Measurements from ENCODE around the gene PTPRN.
"Not testable (repeated sequence)": the region's sequence is repeated elsewhere in the genome, so short reads cannot be mapped to it uniquely, and the experiment has no call there.

Gene PTPRN

DNA sequence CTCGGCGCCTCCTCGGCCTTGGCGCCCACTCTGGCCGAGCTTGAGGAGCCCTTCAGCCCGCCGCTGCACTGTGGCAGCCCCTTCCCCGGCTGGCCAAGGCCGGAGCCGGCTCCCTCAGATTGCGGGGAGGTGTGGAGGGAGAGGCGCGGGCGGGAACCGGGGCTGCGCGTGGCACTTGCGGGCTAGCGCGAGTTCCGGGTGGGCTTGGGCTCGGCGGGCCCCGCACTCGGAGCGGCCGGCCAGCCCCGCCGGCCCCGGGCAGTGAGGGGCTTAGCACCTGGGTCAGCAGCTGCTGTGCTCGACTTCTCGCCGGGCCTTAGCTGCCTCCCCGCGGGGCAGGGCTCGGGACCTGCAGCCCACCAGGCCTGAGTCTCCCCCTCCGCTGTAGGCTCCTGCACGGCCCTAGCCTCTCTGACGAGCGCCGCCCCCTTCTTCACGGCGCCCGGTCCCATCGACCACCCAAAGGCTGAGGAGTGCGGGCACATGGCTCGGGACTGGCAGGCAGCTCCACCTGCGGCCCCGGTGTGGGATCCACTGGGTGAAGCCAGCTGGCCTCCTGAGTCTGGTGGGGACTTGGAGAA, 3.6 kb upstream of the PTPRN start:
- not testable (repeated sequence) for H3K4me3 ChIP-seq (ENCODE audit: low read depth in 1 of 5, low read length in 5 of 5); H3K4me1 ChIP-seq (ENCODE audit: control insufficient read depth in 5 of 5, insufficient read depth in 5 of 5, low read length in 5 of 5); H3K9ac ChIP-seq (ENCODE audit: low read length in 5 of 5); H3K27ac ChIP-seq (ENCODE audit: low read depth, low read length); H3K9me3 ChIP-seq (ENCODE audit: control insufficient read depth in 5 of 5, low read length in 5 of 5); H3K36me3 ChIP-seq (ENCODE audit: control insufficient read depth in 5 of 5, insufficient read depth in 5 of 5, low read length in 5 of 5)
- peaks cover 0 to 22% (median 20%) of the 10 kb centered on the region in 5 donors for H3K27me3 ChIP-seq (ENCODE audit: control insufficient read depth in 5 of 5, insufficient read depth in 4 of 5, low read length in 5 of 5)

DNA sequence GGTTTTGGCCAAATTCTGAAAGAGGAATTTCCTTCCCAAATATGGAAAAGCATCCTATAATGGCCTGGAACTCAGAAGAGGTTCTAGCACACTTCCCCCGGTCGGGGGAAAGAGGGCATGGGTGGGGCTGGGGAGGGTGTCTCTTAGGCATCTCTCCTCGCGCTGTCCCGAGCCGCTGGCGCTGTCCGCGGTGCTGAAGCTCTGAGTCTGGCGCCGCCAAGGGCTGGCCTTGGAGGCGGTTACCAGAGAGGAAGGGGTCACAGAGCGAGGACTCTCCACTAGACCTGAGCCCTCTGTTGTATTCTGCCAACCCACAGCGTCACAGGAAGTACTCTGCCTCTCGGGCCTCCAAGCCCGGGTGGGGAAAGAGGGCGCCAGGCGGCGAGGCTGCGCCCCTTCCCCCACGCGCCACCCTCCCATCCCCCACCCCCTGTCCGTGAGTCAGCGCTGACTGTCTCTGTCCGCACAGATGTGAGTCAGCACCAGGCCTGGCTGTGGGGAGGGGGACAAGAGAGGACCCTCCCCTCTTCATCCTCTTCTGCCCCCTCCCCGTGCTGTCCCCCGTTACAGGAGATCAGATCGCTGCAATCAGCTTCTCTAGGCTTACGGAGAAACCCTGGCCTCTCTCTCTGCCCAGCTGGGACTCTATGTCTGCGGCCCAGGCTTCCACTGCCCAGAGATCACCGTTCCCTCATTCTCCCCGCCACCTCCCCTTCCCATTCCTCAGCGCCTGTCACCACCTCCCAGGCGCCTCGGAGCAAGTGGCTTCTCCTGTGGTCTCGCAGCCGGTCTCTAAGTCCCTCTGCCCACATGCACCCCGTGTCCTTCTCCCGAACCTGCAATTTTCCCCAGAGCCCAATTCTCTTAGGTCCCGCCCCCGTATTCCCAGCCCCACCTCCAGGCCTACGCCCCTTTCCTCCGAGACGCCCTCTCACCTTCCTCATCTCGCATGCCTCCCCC, 779 bp downstream of the PTPRN start:
- Histone ChIP-seq H3K9ac (ENCODE audit: low read length in 5 of 5) (no peak overlapping the region), H3K27ac (ENCODE audit: low read depth, low read length) (no peak overlapping the region), H3K9me3 (ENCODE audit: control insufficient read depth in 5 of 5, low read length in 5 of 5) (no peaks in the 10 kb centered on the region), H3K27me3 (ENCODE audit: control insufficient read depth in 5 of 5, insufficient read depth in 4 of 5, low read length in 5 of 5) (peaks cover 0 to 29% (median 21%) of the 10 kb centered on the region in 5 donors), H3K4me3 (ENCODE audit: low read depth in 1 of 5, low read length in 5 of 5) (no peak overlapping the region), H3K36me3 (ENCODE audit: control insufficient read depth in 5 of 5, insufficient read depth in 5 of 5, low read length in 5 of 5) (no peaks in the 10 kb centered on the region), H3K4me1 (ENCODE audit: control insufficient read depth in 5 of 5, insufficient read depth in 5 of 5, low read length in 5 of 5) (peaks cover 0 to 5% (median 0%) of the 10 kb centered on the region in 5 donors)

DNA sequence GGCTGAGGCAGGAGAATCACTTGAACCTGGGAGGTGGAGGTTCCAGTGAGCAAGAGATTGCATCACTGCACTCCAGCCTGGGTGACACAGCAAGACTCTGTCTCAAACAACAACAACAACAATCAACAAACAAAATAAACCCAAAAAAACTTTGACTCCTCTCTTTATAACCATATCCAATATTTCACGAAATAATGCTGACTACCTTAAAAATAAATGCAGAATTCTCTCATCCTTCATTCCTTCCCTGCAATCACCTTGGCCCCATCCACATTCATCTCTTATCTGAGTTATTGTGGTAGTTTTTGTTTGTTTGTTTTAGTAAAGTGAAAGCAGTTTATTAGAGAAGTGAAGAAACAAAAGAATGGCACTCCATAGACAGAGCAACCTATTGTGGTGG, 3.2 kb downstream of the PTPRN start:
- Histone ChIP-seq H3K4me1 (ENCODE audit: control insufficient read depth in 5 of 5, insufficient read depth in 5 of 5, low read length in 5 of 5) (peaks cover 0 to 5% (median 0%) of the 10 kb centered on the region in 5 donors), H3K27me3 (ENCODE audit: control insufficient read depth in 5 of 5, insufficient read depth in 4 of 5, low read length in 5 of 5) (peaks cover 0 to 39% (median 34%) of the 10 kb centered on the region in 5 donors), H3K36me3 (ENCODE audit: control insufficient read depth in 5 of 5, insufficient read depth in 5 of 5, low read length in 5 of 5) (no peaks in the 10 kb centered on the region), H3K4me3 (ENCODE audit: low read depth in 1 of 5, low read length in 5 of 5) (no peak overlapping the region), H3K9me3 (ENCODE audit: control insufficient read depth in 5 of 5, low read length in 5 of 5) (no peaks in the 10 kb centered on the region), H3K27ac (ENCODE audit: low read depth, low read length) (no peak overlapping the region), H3K9ac (ENCODE audit: low read length in 5 of 5) (no peak overlapping the region)

DNA sequence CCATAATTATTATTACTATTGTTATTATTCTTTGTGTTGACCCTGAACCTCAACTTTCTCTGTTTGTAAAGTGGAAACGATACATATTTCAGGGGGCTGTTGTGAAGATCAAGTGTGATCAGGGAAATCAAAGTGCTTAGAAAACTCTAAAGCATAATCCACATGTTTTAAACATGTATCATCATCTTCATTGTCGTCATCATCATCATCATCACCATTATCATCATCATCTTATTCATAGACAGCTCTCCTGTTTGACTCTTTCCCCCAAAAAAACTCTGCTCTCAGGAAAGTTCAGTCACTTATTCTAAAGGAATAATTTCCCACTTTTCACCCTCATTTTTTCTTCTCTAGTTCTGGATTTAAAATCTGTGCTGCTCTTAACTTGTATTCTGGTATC, 5.0 kb downstream of the PTPRN start:
- H3K9ac ChIP-seq (ENCODE audit: low read length in 5 of 5), result no peak overlapping the region
- no peak overlapping the region for H3K27ac ChIP-seq (ENCODE audit: low read depth, low read length)
- H3K27me3 ChIP-seq (ENCODE audit: control insufficient read depth in 5 of 5, insufficient read depth in 4 of 5, low read length in 5 of 5), result peaks cover 0 to 38% (median 31%) of the 10 kb centered on the region in 5 donors
- H3K4me1 ChIP-seq (ENCODE audit: control insufficient read depth in 5 of 5, insufficient read depth in 5 of 5, low read length in 5 of 5), result peaks cover 0 to 5% (median 0%) of the 10 kb centered on the region in 5 donors
- H3K36me3 ChIP-seq (ENCODE audit: control insufficient read depth in 5 of 5, insufficient read depth in 5 of 5, low read length in 5 of 5), result no peaks in the 10 kb centered on the region
- H3K9me3 ChIP-seq (ENCODE audit: control insufficient read depth in 5 of 5, low read length in 5 of 5), result no peaks in the 10 kb centered on the region
- H3K4me3 ChIP-seq (ENCODE audit: low read depth in 1 of 5, low read length in 5 of 5), result no peak overlapping the region

DNA sequence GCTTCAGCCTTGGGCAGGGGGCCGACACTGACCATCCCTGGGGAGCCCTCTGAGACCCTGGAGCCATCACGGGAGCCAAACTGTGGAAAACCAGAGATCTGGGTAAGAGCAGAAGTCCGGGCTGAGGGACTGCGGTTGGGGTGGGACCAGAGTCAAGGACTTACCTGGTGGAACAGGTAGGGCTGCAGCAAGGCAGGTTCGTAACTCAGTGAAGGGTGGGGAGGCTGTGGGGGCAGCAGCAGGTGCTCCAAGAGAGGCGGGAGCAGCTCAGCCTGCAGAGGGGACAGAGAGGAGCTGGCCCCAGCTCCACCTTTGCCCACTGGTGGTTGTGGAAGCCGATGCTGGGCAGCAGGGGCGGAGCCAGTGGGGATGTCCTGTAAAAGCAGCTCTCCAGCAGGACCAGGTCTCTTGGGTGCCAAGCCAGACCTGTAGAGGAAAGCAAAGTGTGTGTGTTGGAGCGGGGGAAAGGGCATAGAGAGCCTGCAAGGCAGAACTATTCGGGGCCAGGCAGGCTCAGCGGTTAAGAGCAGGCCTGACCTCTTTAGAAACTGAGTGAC, 6.7 kb downstream of the PTPRN start:
- Histone ChIP-seq H3K4me3 (ENCODE audit: low read depth in 1 of 5, low read length in 5 of 5) (no peak overlapping the region), H3K27me3 (ENCODE audit: control insufficient read depth in 5 of 5, insufficient read depth in 4 of 5, low read length in 5 of 5) (peaks cover 0 to 32% (median 22%) of the 10 kb centered on the region in 5 donors), H3K9ac (ENCODE audit: low read length in 5 of 5) (no peak overlapping the region), H3K27ac (ENCODE audit: low read depth, low read length) (no peak overlapping the region), H3K36me3 (ENCODE audit: control insufficient read depth in 5 of 5, insufficient read depth in 5 of 5, low read length in 5 of 5) (no peaks in the 10 kb centered on the region), H3K4me1 (ENCODE audit: control insufficient read depth in 5 of 5, insufficient read depth in 5 of 5, low read length in 5 of 5) (peaks cover 0 to 5% (median 3%) of the 10 kb centered on the region in 5 donors), H3K9me3 (ENCODE audit: control insufficient read depth in 5 of 5, low read length in 5 of 5) (no peaks in the 10 kb centered on the region)

DNA sequence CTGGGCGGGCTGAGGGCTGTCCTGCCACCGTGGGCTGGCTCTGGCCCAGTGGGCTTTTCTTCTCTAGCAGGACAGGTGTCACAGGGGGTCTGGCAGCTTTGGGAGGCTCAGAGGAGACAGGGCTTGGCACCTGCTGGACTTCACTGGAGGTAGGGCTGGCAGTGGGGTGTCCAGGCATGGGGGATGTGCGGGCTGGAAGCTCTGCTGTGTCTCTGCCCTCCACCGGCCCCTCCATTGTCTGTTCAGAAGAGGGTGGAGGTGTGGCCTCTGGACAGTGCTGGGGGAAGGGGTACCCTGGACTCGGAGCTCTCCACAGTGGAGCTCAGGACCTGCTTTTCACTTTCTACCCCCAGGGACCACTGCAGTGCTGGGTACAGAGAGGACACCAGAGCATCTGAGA, 9.2 kb downstream of the PTPRN start:
- H3K27me3 ChIP-seq (ENCODE audit: control insufficient read depth in 5 of 5, insufficient read depth in 4 of 5, low read length in 5 of 5), result peaks cover 0 to 29% (median 22%) of the 10 kb centered on the region in 5 donors
- no peaks in the 10 kb centered on the region for H3K36me3 ChIP-seq (ENCODE audit: control insufficient read depth in 5 of 5, insufficient read depth in 5 of 5, low read length in 5 of 5)
- H3K9ac ChIP-seq (ENCODE audit: low read length in 5 of 5), result no peak overlapping the region
- H3K27ac ChIP-seq (ENCODE audit: low read depth, low read length), result no peak overlapping the region
- H3K4me1 ChIP-seq (ENCODE audit: control insufficient read depth in 5 of 5, insufficient read depth in 5 of 5, low read length in 5 of 5), result peaks cover 0 to 10% (median 6%) of the 10 kb centered on the region in 5 donors
- H3K9me3 ChIP-seq (ENCODE audit: control insufficient read depth in 5 of 5, low read length in 5 of 5), result no peaks in the 10 kb centered on the region
- no peak overlapping the region for H3K4me3 ChIP-seq (ENCODE audit: low read depth in 1 of 5, low read length in 5 of 5)

DNA sequence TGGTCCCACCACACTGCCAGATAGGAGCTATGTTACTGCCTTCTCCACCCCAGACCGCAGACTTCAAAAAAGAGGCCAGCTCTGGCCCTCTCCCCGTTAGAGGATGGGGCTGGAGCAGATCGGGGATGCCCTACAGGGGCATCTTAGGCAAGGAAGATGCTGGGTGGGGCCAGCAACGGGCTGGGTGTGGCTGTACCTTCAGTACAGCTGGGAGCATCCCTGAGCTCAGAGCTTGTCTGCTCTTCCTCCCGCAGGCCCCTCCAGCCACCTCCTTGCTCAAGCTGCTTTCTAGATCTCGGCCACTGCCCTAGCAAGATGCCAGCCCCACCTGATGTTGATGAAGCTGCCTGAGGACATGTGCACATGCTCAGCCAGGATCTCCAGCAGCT, 9.8 kb downstream of the PTPRN start:
- Histone ChIP-seq H3K4me3 (ENCODE audit: low read depth in 1 of 5, low read length in 5 of 5) (no peak overlapping the region), H3K9me3 (ENCODE audit: control insufficient read depth in 5 of 5, low read length in 5 of 5) (no peaks in the 10 kb centered on the region), H3K36me3 (ENCODE audit: control insufficient read depth in 5 of 5, insufficient read depth in 5 of 5, low read length in 5 of 5) (no peaks in the 10 kb centered on the region), H3K4me1 (ENCODE audit: control insufficient read depth in 5 of 5, insufficient read depth in 5 of 5, low read length in 5 of 5) (peaks cover 0 to 16% (median 11%) of the 10 kb centered on the region in 5 donors), H3K27me3 (ENCODE audit: control insufficient read depth in 5 of 5, insufficient read depth in 4 of 5, low read length in 5 of 5) (peaks cover 0 to 29% (median 22%) of the 10 kb centered on the region in 5 donors), H3K27ac (ENCODE audit: low read depth, low read length) (no peak overlapping the region), H3K9ac (ENCODE audit: low read length in 5 of 5) (no peak overlapping the region)

DNA sequence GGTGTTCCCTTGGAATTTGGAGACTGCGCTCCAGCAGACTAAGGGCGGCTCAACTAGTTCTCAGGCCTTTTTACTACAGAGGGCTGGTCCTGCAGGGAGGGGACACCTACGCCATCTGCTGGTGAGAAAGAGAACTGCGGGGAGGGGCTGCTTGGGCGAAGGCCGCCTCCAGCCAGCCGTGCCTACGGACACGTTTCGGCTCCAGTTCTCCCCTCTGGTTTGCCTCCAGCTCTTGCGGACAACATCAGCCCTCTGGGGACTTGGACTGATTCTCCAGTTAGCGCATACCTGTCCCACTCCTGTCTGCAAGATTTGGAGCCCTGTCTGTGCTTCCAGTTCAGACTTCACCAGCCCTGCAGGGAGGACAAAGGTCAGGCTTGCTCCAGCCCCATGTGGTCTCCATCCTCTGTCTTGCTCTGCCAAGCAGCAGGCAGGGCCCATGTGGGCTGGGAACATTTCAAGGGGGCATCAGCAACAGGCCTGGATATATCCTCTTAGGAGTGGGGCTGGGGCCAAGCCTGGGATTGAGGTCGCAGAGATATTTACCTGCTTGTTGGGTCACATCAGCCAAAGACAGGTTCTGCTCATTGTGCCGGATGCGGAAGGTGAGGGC, 10.3 kb downstream of the PTPRN start:
- H3K9ac ChIP-seq (ENCODE audit: low read length in 5 of 5), result no peak overlapping the region
- no peak overlapping the region for H3K27ac ChIP-seq (ENCODE audit: low read depth, low read length)
- no peak overlapping the region for H3K4me3 ChIP-seq (ENCODE audit: low read depth in 1 of 5, low read length in 5 of 5)
- H3K27me3 ChIP-seq (ENCODE audit: control insufficient read depth in 5 of 5, insufficient read depth in 4 of 5, low read length in 5 of 5), result peaks cover 0 to 29% (median 22%) of the 10 kb centered on the region in 5 donors
- H3K9me3 ChIP-seq (ENCODE audit: control insufficient read depth in 5 of 5, low read length in 5 of 5), result no peaks in the 10 kb centered on the region
- H3K4me1 ChIP-seq (ENCODE audit: control insufficient read depth in 5 of 5, insufficient read depth in 5 of 5, low read length in 5 of 5), result peaks cover 0 to 21% (median 16%) of the 10 kb centered on the region in 5 donors
- H3K36me3 ChIP-seq (ENCODE audit: control insufficient read depth in 5 of 5, insufficient read depth in 5 of 5, low read length in 5 of 5), result no peaks in the 10 kb centered on the region

DNA sequence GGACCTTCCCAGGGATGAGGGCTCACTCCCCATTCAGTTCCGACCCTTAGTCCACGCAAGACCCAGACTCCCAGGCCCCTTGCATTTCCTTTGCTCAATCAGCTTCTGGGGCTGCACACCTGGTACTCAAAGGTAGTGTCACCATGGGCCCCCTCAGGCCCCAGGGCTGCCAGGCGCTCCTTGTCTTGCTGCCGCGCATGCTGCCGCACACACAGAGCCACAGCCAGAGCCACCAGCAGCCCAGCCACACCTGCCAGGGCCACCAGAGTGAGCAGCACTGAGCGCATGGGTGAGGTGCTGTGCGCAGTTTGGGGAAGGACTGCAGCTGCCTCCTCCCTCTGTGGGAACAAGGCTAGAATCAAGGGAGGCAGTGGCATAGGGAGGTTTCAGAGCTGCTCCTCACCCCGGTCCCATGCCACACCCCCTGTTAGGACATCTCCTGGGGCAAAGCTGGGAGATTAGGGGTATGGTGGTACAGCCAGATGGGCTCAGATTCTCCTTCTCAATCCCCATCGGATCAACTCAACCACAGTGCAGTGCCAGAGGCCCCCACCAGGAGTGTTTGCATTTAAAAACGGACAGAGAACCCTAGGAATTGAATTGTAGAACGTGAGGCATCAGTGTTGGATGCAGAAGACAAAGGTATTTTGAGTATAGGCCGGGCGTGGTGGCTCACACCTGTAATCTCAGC, 11.3 kb downstream of the PTPRN start:
- no peak overlapping the region for H3K27ac ChIP-seq (ENCODE audit: low read depth, low read length)
- peaks cover 0 to 26% (median 22%) of the 10 kb centered on the region in 5 donors for H3K27me3 ChIP-seq (ENCODE audit: control insufficient read depth in 5 of 5, insufficient read depth in 4 of 5, low read length in 5 of 5)
- H3K4me3 ChIP-seq (ENCODE audit: low read depth in 1 of 5, low read length in 5 of 5), result no peak overlapping the region
- H3K36me3 ChIP-seq (ENCODE audit: control insufficient read depth in 5 of 5, insufficient read depth in 5 of 5, low read length in 5 of 5), result no peaks in the 10 kb centered on the region
- H3K4me1 ChIP-seq (ENCODE audit: control insufficient read depth in 5 of 5, insufficient read depth in 5 of 5, low read length in 5 of 5), result peaks cover 0 to 24% (median 16%) of the 10 kb centered on the region in 5 donors
- no peak overlapping the region for H3K9ac ChIP-seq (ENCODE audit: low read length in 5 of 5)
- H3K9me3 ChIP-seq (ENCODE audit: control insufficient read depth in 5 of 5, low read length in 5 of 5), result no peaks in the 10 kb centered on the region

All from subcutaneous abdominal adipose tissue (tissue), 5 donors.